Motor neuron (in vitro differentiated cells): ENCODE results near the gene HIP1R. TPM values are rescaled to one million over a fixed set of nuclear protein-coding genes. Genes with fewer than 3 reads are reported as not detected.

Experiments used
- ATAC-seq, 8 experiments: fragments of 200-7000 bp; cut with Tn5 transposase; replicated peaks in 6 of 8; 2 replicates each; pipeline ENCODE4 v1.8.0; 2021; ENCODE audit warnings: mild to moderate bottlenecking in 8 of 8, moderate library complexity in 8 of 8
- H3K27ac ChIP-seq, 2 donors: fragments of 250-450 bp; sonication (Bioruptor Pico); 2 replicates each; pipeline ENCODE4 v1.9.0; 2021; ENCODE audit warnings: antibody characterized with exemption in 2 of 2, mild to moderate bottlenecking in 2 of 2, moderate library complexity in 1 of 2
- H3K4me1 ChIP-seq, 2 donors: fragments of 250-450 bp; sonication (Bioruptor Pico); replicated peaks in 1 of 2; 2 replicates each; pipeline ENCODE4 v1.6.1; 2021; ENCODE audit warnings: antibody characterized with exemption in 2 of 2, mild to moderate bottlenecking in 2 of 2, moderate library complexity in 1 of 2
- H3K4me3 ChIP-seq, 5 donors: fragments of 250-450 bp; sonication (Bioruptor Pico); 2 replicates each; pipeline ENCODE4 v1.9.0; 2021; ENCODE audit warnings: antibody characterized with exemption in 5 of 5, mild to moderate bottlenecking in 5 of 5, moderate library complexity in 4 of 5
- WGBS, 10 experiments: fragments of 450-650 bp; shearing (Covaris generic); methylation state at CpG; one replicate each; pipeline ENCODE4 v1.0.0; 2022; 5-methylcytosine and 5-hydroxymethylcytosine counted together
- in situ Hi-C, 9 experiments: fragments of 400-800 bp; cut with MboI; loops; one replicate each; pipeline ENCODE4 v1.15.0; 2021; ENCODE audit warnings: low sequenced_read_pairs in 9 of 9, low pct_unique_long_range_greater_than_20kb in 2 of 9; ENCODE audit not compliant: unreplicated experiment in 9 of 9
- total RNA-seq, 8 experiments: library from RNA; unstranded; fragments of 300-600 nt; gene quantifications; 2 replicates each; pipeline versions ENCODE4 v1.2.3 to v1.2.4, GENCODE V29; 2022

The HIP1R gene
- total RNA-seq, 8 experiments from 2014 or later = 7.6 to 84.1 (median 46.5) TPM

- WGBS, 10 experiments = 57 to 100% (median 87%) methylated on average over 1 to 12 of the region's 30 CpGs; no CpG with 5 or more reads in 4 of the 10 experiments
- no peak for ATAC-seq
- no peak overlapping the region for H3K4me3 ChIP-seq
- H3K4me1 ChIP-seq = peaks cover 31 to 33% of the 10 kb centered on the region in 2 donors
- H3K27ac ChIP-seq = no peak overlapping the region
- in situ Hi-C loops = no loop called here
Measured at GRCh38 chr12:122845041-122845864, 10.0 kb downstream of the HIP1R start.

- in situ Hi-C loops = no loop called here
- ATAC-seq = no peak
Measured at GRCh38 chr12:122845865-122846621, 10.8 kb downstream of the HIP1R start.

GRCh38 chr12:122846622-122847515, 11.6 kb downstream of the HIP1R start:
- Histone ChIP-seq H3K4me3 (no peak overlapping the region), H3K4me1 (peaks cover 15 to 16% of the 10 kb centered on the region in 2 donors), H3K27ac (no peak overlapping the region)
- no peak for ATAC-seq
- WGBS, 10 experiments = 79 to 92% (median 90%) methylated on average over 2 to 6 of the region's 27 CpGs; no CpG with 5 or more reads in 7 of the 10 experiments
- in situ Hi-C loops = no loop called here

More at GRCh38 chr12:122845865-122846621, 10.8 kb downstream of the HIP1R start:
- WGBS, 10 experiments = 78 to 100% (median 87%) methylated on average over 1 to 11 of the region's 14 CpGs; no CpG with 5 or more reads in 4 of the 10 experiments
- no peak overlapping the region for H3K4me3 ChIP-seq
- H3K27ac ChIP-seq = no peak overlapping the region
- peaks cover 23 to 25% of the 10 kb centered on the region in 2 donors for H3K4me1 ChIP-seq

GRCh38 chr12:122847516-122847836, 12.2 kb downstream of the HIP1R start:
- 73% methylated on average over 3 of the region's 5 CpGs; no CpG with 5 or more reads in 9 of the 10 experiments for WGBS, 10 experiments
- Histone ChIP-seq H3K27ac (no peak overlapping the region), H3K4me3 (no peak overlapping the region), H3K4me1 (peaks cover 8 to 11% of the 10 kb centered on the region in 2 donors)
- ATAC-seq = no peak
- in situ Hi-C loops = no loop called here

- Histone ChIP-seq H3K27ac (no peak overlapping the region), H3K4me3 (no peak overlapping the region), H3K4me1 (peaks cover 7 to 11% of the 10 kb centered on the region in 2 donors)
- WGBS, 10 experiments = 60 to 95% (median 82%) methylated on average over 1 to 4 of the region's 16 CpGs; no CpG with 5 or more reads in 6 of the 10 experiments
- in situ Hi-C loops = no loop called here
- no peak for ATAC-seq
Measured at GRCh38 chr12:122847921-122848421, 12.7 kb downstream of the HIP1R start.

- ATAC-seq = no peak
- H3K4me3 ChIP-seq = no peak overlapping the region
- H3K27ac ChIP-seq = no peak overlapping the region
- WGBS, 10 experiments = 80 to 100% (median 83%) methylated on average over 1 to 10 of the region's 36 CpGs; no CpG with 5 or more reads in 4 of the 10 experiments
- in situ Hi-C loops = no loop called here
- peaks cover 4 to 5% of the 10 kb centered on the region in 2 donors for H3K4me1 ChIP-seq
Measured at GRCh38 chr12:122848471-122849351, 13.5 kb downstream of the HIP1R start.

- WGBS, 10 experiments = 40 to 100% (median 94%) methylated on average over 1 to 7 of the region's 26 CpGs; no CpG with 5 or more reads in 5 of the 10 experiments
- no peak overlapping the region for H3K4me3 ChIP-seq
- in situ Hi-C loops = loop anchor here in 5 of 9 experiments (10.0 to 25.0 kb wide), 3 partner anchors 105 to 388 kb away; partner anchors contain the start of genes ABCB9 (in 4 of the 5), MPHOSPH9 (in 1 of the 5) and MTRFR (in 1 of the 5)
- H3K27ac ChIP-seq = no peak overlapping the region
- peaks cover 4 to 5% of the 10 kb centered on the region in 2 donors for H3K4me1 ChIP-seq
- no peak for ATAC-seq
Measured at GRCh38 chr12:122849352-122850047, 14.2 kb downstream of the HIP1R start.

- Histone ChIP-seq H3K4me3 (no peak overlapping the region), H3K4me1 (peaks cover 4 to 5% of the 10 kb centered on the region in 2 donors), H3K27ac (no peak overlapping the region)
- WGBS, 10 experiments = no CpG with 5 or more reads among the region's 14 CpGs
- no peak for ATAC-seq
- in situ Hi-C loops = loop anchor here in 5 of 9 experiments (10.0 to 25.0 kb wide), 3 partner anchors 105 to 387 kb away; partner anchors contain the start of genes ABCB9 (in 4 of the 5), MPHOSPH9 (in 1 of the 5) and MTRFR (in 1 of the 5)
Measured at GRCh38 chr12:122850048-122850445, 14.8 kb downstream of the HIP1R start.

- no peak overlapping the region for H3K27ac ChIP-seq
- 100% methylated on average over 2 to 4 of the region's 27 CpGs; no CpG with 5 or more reads in 7 of the 10 experiments for WGBS, 10 experiments
- ATAC-seq = no peak
- peaks cover 4 to 5% of the 10 kb centered on the region in 2 donors for H3K4me1 ChIP-seq
- H3K4me3 ChIP-seq = no peak overlapping the region
- in situ Hi-C loops = loop anchor here in 5 of 9 experiments (10.0 to 25.0 kb wide), 3 partner anchors 104 to 386 kb away; partner anchors contain the start of genes ABCB9 (in 4 of the 5), MPHOSPH9 (in 1 of the 5) and MTRFR (in 1 of the 5)
Measured at GRCh38 chr12:122850695-122851350, 15.6 kb downstream of the HIP1R start.

GRCh38 chr12:122851820-122852219, 16.6 kb downstream of the HIP1R start:
- WGBS, 10 experiments = 17 to 100% (median 60%) methylated on average over 1 to 5 of the region's 5 CpGs; no CpG with 5 or more reads in 4 of the 10 experiments
- H3K4me1 ChIP-seq = peaks cover 4 to 5% of the 10 kb centered on the region in 2 donors
- H3K27ac ChIP-seq = no peak overlapping the region
- H3K4me3 ChIP-seq = no peak overlapping the region
- in situ Hi-C loops = loop anchor here in 5 of 9 experiments (10.0 to 25.0 kb wide), 3 partner anchors 103 to 385 kb away; partner anchors contain the start of genes ABCB9 (in 4 of the 5), MPHOSPH9 (in 1 of the 5) and MTRFR (in 1 of the 5)
- ATAC-seq = peak in 2 of 8 experiments; percentile 61 to 86
